K562 (cell line): ENCODE measurements around the gene CLIP2. TPM values are rescaled to one million over a fixed set of nuclear protein-coding genes. Genes with fewer than 3 reads are reported as not detected.

ENCODE experiments used
- ARID4B ChIP-seq: sonication (generic); formaldehyde crosslinking; IDR thresholded peaks from 2 replicates; pipeline ENCODE4 v1.8.0; 2022; ENCODE audit warnings: mild to moderate bottlenecking, missing genetic modification reagents
- BRCA1 ChIP-seq, 2 experiments: fragments of 450-650 bp in 1 of 2; sonication (generic) in 1 of 2; formaldehyde crosslinking in 1 of 2; IDR thresholded peaks; 2 replicates each; pipeline versions ENCODE4 v1.5.0 to v1.6.1; 2017 to 2020; ENCODE audit warnings: mild to moderate bottlenecking in 1 of 2, missing genetic modification reagents in 1 of 2
- ELF4 ChIP-seq: fragments of 450-650 bp; formaldehyde crosslinking; IDR thresholded peaks from 2 replicates; pipeline ENCODE4 v1.4.0; 2022; ENCODE audit warnings: missing genetic modification characterization
- GABPA ChIP-seq: fragments of 200-800 bp; sonication (Bioruptor generic); conservative IDR thresholded peaks from 2 replicates; pipeline ENCODE4 v1.6.1; 2016; ENCODE audit warnings: low read depth, missing genetic modification characterization, missing compliant biosample characterization
- HDAC8 ChIP-seq: fragments of 450-650 bp; IDR thresholded peaks from 2 replicates; pipeline ENCODE4 v1.6.1; 2016; ENCODE audit warnings: mild to moderate bottlenecking, missing genetic modification characterization, moderate library complexity, missing compliant biosample characterization
- KDM1A ChIP-seq, 2 experiments: fragments of 450-650 bp; IDR thresholded peaks; 2 replicates each; pipeline ENCODE4 v1.6.1; 2016; ENCODE audit warnings: mild to moderate bottlenecking in 2 of 2
- REST ChIP-seq, 2 experiments: fragments of 450-650 bp; formaldehyde crosslinking in 1 of 2; IDR thresholded peaks; 2 replicates each; pipeline versions ENCODE4 v1.4.0 to v1.6.1; 2014 to 2020; ENCODE audit warnings: mild to moderate bottlenecking in 2 of 2, borderline replicate concordance in 1 of 2, low read depth in 1 of 2
- SMARCA4 ChIP-seq: fragments of 450-650 bp; IDR thresholded peaks from 2 replicates; pipeline ENCODE4 v1.6.1; 2016
- SMARCE1 ChIP-seq: fragments of 450-650 bp; IDR thresholded peaks from 2 replicates; pipeline ENCODE4 v1.7.1; 2016; ENCODE audit warnings: mild to moderate bottlenecking
- THRA ChIP-seq: fragments of 450-650 bp; IDR thresholded peaks from 2 replicates; pipeline ENCODE4 v1.6.1; 2017; ENCODE audit warnings: mild to moderate bottlenecking, moderate library complexity
- ZNF224 ChIP-seq: sonication (generic); formaldehyde crosslinking; IDR thresholded peaks from 2 replicates; pipeline ENCODE4 v1.8.0; 2022; ENCODE audit warnings: mild to moderate bottlenecking, missing genetic modification reagents
- polyA plus RNA-seq, 8 experiments: library from polyadenylated mRNA; depleted of rRNA in 4 of 8; stranded (reverse) in 5 of 8; unstranded in 3 of 8; fragments of >200 nt; fragmentation: Nextera tagmentation in 2 of 8; fragmentation: Illumina TruSeq in 1 of 8; extraction: Ambion mirVana in 2 of 8; extraction: Trizol in 1 of 8; gene quantifications; 2 replicates each; pipeline versions ENCODE4 v1.2.1 to v1.2.3, GENCODE V29; 2011 to 2014; ENCODE audit warnings: inconsistent platforms in 1 of 8, missing spikeins in 1 of 8
- total RNA-seq, 7 experiments: library from RNA; depleted of rRNA in 6 of 7; stranded (reverse); fragments of >200 nt in 6 of 7; fragmentation: Illumina TruSeq in 2 of 7; extraction: Trizol in 2 of 7; gene quantifications; 2 replicates each; pipeline versions ENCODE4 v1.2.1 to v1.2.3, GENCODE V29; 2011 to 2021; ENCODE audit warnings: low replicate concordance in 1 of 7

The CLIP2 gene
- total and polyA plus RNA-seq, 9 of the 15 experiments (the other 6 are each of a cell fraction or from before 2014, with no cell fraction given): 0.07 to 5.4 (median 2.1) TPM

- TF ChIP-seq SMARCE1 (peak; percentile 50; the same call in 1 of the 2 replicates), HDAC8 (no peak), ZNF224 (no peak), GABPA (tag) (peak; percentile 99), SMARCA4 (no peak), THRA (no peak), BRCA1 (IDR thresholded peaks at IDR 0.05) (no peak), BRCA1 (CRISPR knock-in tag; IDR thresholded peaks at IDR 0.05) (no peak), REST (IDR thresholded peaks at IDR 0.05; ENCODE audit: borderline replicate concordance) (peak; percentile 15; the same call in 1 of the 2 replicates), REST (CRISPR knock-in tag; IDR thresholded peaks at IDR 0.05; ENCODE audit: low read depth) (peak; percentile 18; the same call in 1 of the 2 replicates), KDM1A (IDR thresholded peaks at IDR 0.05) (no peak), ARID4B (peak; percentile 97), ELF4 (CRISPR knock-in tag) (no peak; the same call in 1 of the 2 replicates)
Measured at GRCh38 chr7:74254129-74254857, 34.9 kb upstream of the CLIP2 start, which contains the start of gene RFC2 (continued).
